Endothelial cell of umbilical vein (primary cell): ENCODE measurements around the gene SIX1. TPM values are rescaled to one million over a fixed set of nuclear protein-coding genes. Genes with fewer than 3 reads are reported as not detected.

Source experiments
- BruUV-seq: library from RNA; stranded (reverse); fragments of 400-500 nt; replicated peaks from 2 replicates; lab custom pipeline; 2021; lab: Mats Ljungman, UMichigan
- CTCF ChIA-PET: fragments of 300-600, 350-600 bp; sonication (Branson Sonifier 250); formaldehyde crosslinking; loops from one replicate; lab custom pipeline; 2021; ENCODE audit warnings: antibody characterized with exemption, inconsistent platforms; lab: Charles Lee
- POLR2A ChIA-PET: fragments of 300-600, 350-600 bp; sonication (Branson Sonifier 250); formaldehyde crosslinking; loops from one replicate; lab custom pipeline; 2021; ENCODE audit warnings: antibody characterized with exemption, inconsistent platforms; lab: Charles Lee
- DNase-seq: peaks from one replicate; pipeline ENCODE4 v3.0.0-alpha.2; 2011; ENCODE audit warnings: low read depth, low spot score
- FAIRE-seq: peaks from 2 replicates; lab custom pipeline; 2011; peaks lifted over from hg19 to GRCh38; lab: Jason Lieb, UNC
- H2AFZ ChIP-seq: 2 replicates; pipeline ENCODE4 v1.6.0; 2012; ENCODE audit warnings: low read depth, low read length, control low read depth, inconsistent platforms
- H3K27ac ChIP-seq: 2 replicates; pipeline ENCODE4 v1.5.1; 2011; ENCODE audit warnings: low read depth, mild to moderate bottlenecking, control low read depth, low read length, moderate library complexity; ENCODE audit not compliant: insufficient read depth
- H3K27me3 ChIP-seq, 2 experiments: 2 replicates each; pipeline versions ENCODE4 v1.6.0 to v1.6.1; 2011; ENCODE audit warnings: low read length in 2 of 2, mixed read lengths in 1 of 2; ENCODE audit not compliant: control insufficient read depth in 2 of 2, insufficient read depth in 2 of 2
- H3K36me3 ChIP-seq, 2 experiments: 2 replicates in 1 of 2; 3 replicates in 1 of 2; pipeline ENCODE4 v1.5.1; 2011; ENCODE audit warnings: low read length in 2 of 2, mild to moderate bottlenecking in 1 of 2, moderate library complexity in 1 of 2; ENCODE audit not compliant: control insufficient read depth in 2 of 2, insufficient read depth in 2 of 2; ENCODE audit errors: extremely low read depth in 1 of 2
- H3K4me1 ChIP-seq: 3 replicates; pipeline ENCODE4 v1.5.1; 2011; ENCODE audit warnings: mild to moderate bottlenecking, low read length; ENCODE audit not compliant: control insufficient read depth, insufficient read depth; ENCODE audit errors: extremely low read depth
- H3K4me2 ChIP-seq: 2 replicates; pipeline ENCODE4 v1.6.1; 2011; ENCODE audit warnings: low read length, control low read depth, mixed read lengths; ENCODE audit not compliant: insufficient read depth
- H3K4me3 ChIP-seq, 3 experiments: fragments of 200-600 bp in 1 of 3; sonication (generic), shearing (Covaris generic) in 1 of 3; replicated peaks in 1 of 3; 2 replicates each; pipeline ENCODE4 v1.5.1; 2011 to 2016; ENCODE audit warnings: control low read depth in 3 of 3, low read length in 3 of 3, mild to moderate bottlenecking in 2 of 3, inconsistent platforms in 1 of 3, low read depth in 1 of 3, moderate library complexity in 1 of 3; ENCODE audit not compliant: insufficient read depth in 1 of 3
- H3K79me2 ChIP-seq: 2 replicates; pipeline ENCODE4 v1.6.0; 2012; ENCODE audit warnings: low read length, inconsistent platforms; ENCODE audit not compliant: control insufficient read depth, insufficient read depth
- H3K9ac ChIP-seq: replicated peaks from 2 replicates; pipeline ENCODE3; 2011; ENCODE audit warnings: low read length, control low read depth; ENCODE audit not compliant: insufficient read depth; ENCODE audit errors: extremely low read depth
- H3K9me1 ChIP-seq: replicated peaks from 3 replicates; pipeline ENCODE4 v1.6.0; 2011; ENCODE audit warnings: mild to moderate bottlenecking, low read length; ENCODE audit not compliant: control insufficient read depth, insufficient read depth; ENCODE audit errors: extremely low read depth
- H3K9me3 ChIP-seq: replicated peaks from 2 replicates; pipeline ENCODE4 v1.5.1; 2012; ENCODE audit warnings: low read length, inconsistent platforms; ENCODE audit not compliant: control insufficient read depth, insufficient read depth
- H4K20me1 ChIP-seq: replicated peaks from 2 replicates; pipeline ENCODE3; 2011; ENCODE audit warnings: mild to moderate bottlenecking, low read length; ENCODE audit not compliant: control insufficient read depth, insufficient read depth; ENCODE audit errors: extremely low read depth
- EZH2 ChIP-seq: IDR thresholded peaks from 2 replicates; pipeline ENCODE4 v1.6.1; 2012; ENCODE audit warnings: borderline replicate concordance, low read depth, mild to moderate bottlenecking, moderate library complexity, low read length, inconsistent platforms; ENCODE audit not compliant: severe bottlenecking
- FOS ChIP-seq: IDR thresholded peaks from 2 replicates; pipeline ENCODE4 v1.6.1; 2011; ENCODE audit warnings: mild to moderate bottlenecking, low read length, moderate library complexity, borderline replicate concordance; ENCODE audit not compliant: insufficient read depth
- GATA2 ChIP-seq: IDR thresholded peaks from 2 replicates; pipeline ENCODE4 v1.7.0; 2011; ENCODE audit warnings: low read depth, mild to moderate bottlenecking, moderate library complexity, mixed read lengths, low read length; ENCODE audit not compliant: insufficient read length, insufficient read depth
- JUN ChIP-seq: IDR thresholded peaks from 2 replicates; pipeline ENCODE4 v1.6.1; 2011; ENCODE audit warnings: borderline replicate concordance, low read depth; ENCODE audit not compliant: insufficient read length, insufficient read depth
- MYC ChIP-seq: IDR thresholded peaks from one replicate; pipeline ENCODE4 v1.6.1; 2011; ENCODE audit warnings: mild to moderate bottlenecking, low read depth, low read length
- POLR2A ChIP-seq: IDR thresholded peaks from 2 replicates; pipeline ENCODE4 v1.6.1; 2012; ENCODE audit warnings: low read depth, mild to moderate bottlenecking, control low read depth, low read length
- POLR2AphosphoS5 ChIP-seq: IDR thresholded peaks from 2 replicates; pipeline ENCODE4 v1.6.1; 2012; ENCODE audit warnings: low read depth, mild to moderate bottlenecking, control low read depth, low read length, moderate library complexity; ENCODE audit not compliant: insufficient read depth
- dilution Hi-C: fragments of 300-500 bp; cut with MboI; formaldehyde crosslinking; loops from one replicate; pipeline ENCODE4 v1.15.0; 2019; ENCODE audit warnings: low sequenced_read_pairs; ENCODE audit not compliant: extremely low pct_ligation_motif_present
- intact Hi-C: fragments of 100-400 bp; cut with micrococcal nuclease; formaldehyde crosslinking; loops from one replicate; pipeline ENCODE4 v1.10.0; 2022
- polyA plus RNA-seq, 4 experiments: library from polyadenylated mRNA; depleted of rRNA in 3 of 4; stranded (reverse) in 3 of 4; unstranded in 1 of 4; fragments of >200 nt; gene quantifications; 2 replicates each; pipeline versions ENCODE4 v1.2.1 to v1.2.3, GENCODE V29; 2011 to 2012; ENCODE audit warnings: missing spikeins in 1 of 4
- total RNA-seq: library from RNA; stranded (reverse); gene quantifications from 2 replicates; pipeline ENCODE4 v1.2.3, GENCODE V29; 2021
- TF ChIP-seq, protein P1 (sequence below), 2 donors: IDR thresholded peaks; 1 replicate in 1 of 2; 2 replicates in 1 of 2; pipeline ENCODE4 v1.5.1; 2011; ENCODE audit warnings: low read length in 2 of 2, mild to moderate bottlenecking in 2 of 2, moderate library complexity in 2 of 2, control low read depth in 1 of 2, inconsistent platforms in 1 of 2, low read depth in 1 of 2; ENCODE audit not compliant: insufficient read depth in 1 of 2; ENCODE audit errors: extremely low read depth in 1 of 2
- TF ChIP-seq, protein P2 (sequence below): IDR thresholded peaks from 2 replicates; pipeline ENCODE4 v1.6.1; 2011; ENCODE audit not compliant: insufficient read depth, insufficient read length

The SIX1 gene
- total and polyA plus RNA-seq, 2 donors (not counting 3 experiments of a cell fraction or from before 2014, with no cell fraction given): 0.40 to 0.55 TPM

GRCh38 chr14:60632257-60632656 is 17.0 kb downstream of the SIX1 start:
- Histone ChIP-seq H3K36me3 (no peaks in the 10 kb centered on the region), H4K20me1 (no peaks in the 10 kb centered on the region), H3K79me2 (no peaks in the 10 kb centered on the region), H3K4me2 (no peak overlapping the region), H3K27ac (no peak overlapping the region), H3K9me3 (no peaks in the 10 kb centered on the region), H2AFZ (no peak overlapping the region), H3K4me1 (no peaks in the 10 kb centered on the region), H3K9ac (no peak overlapping the region), H3K4me3 (no peak overlapping the region), H3K9me1 (no peaks in the 10 kb centered on the region), H3K27me3 (peaks cover 9 to 16% of the 10 kb centered on the region in 2 experiments)
- TF ChIP-seq JUN: no peak
- intact Hi-C loops: no loop called here
- dilution Hi-C loops: loop anchor here (25.0 kb wide), 2 partner anchors 405 to 630 kb away; no protein-coding TSS in a partner anchor
- ChIA-PET POLR2A (no interaction called here), CTCF (interaction anchor here (0.9 to 1.8 kb wide), 4 partner anchors 9 to 654 kb away, joined by 3 to 5 read pairs (median 4); no protein-coding TSS in a partner anchor)
- FAIRE-seq: no peak
- DNase-seq: no peak
- BruUV-seq: no TSS peak

DNA sequence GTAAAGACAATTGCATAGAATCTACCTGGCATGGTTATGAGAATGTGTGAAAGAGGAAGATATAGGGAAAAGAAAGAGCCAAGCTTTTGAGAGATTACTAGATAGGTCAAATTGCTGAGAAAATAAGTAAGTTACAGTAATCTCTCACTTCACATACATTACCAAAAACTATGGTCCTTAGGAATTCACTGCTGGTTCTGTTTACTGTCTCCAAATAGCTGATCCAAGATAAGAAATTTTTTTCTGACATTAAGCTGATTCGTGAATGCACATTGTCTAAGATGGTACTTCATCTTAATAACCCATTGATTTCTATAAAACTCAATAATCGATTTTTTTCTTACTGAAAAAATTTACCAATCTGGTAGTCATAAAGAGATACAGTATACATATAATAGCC is 17.4 kb downstream of the SIX1 start:
- Histone ChIP-seq H3K4me3 (no peak overlapping the region), H3K9me1 (no peaks in the 10 kb centered on the region), H3K4me1 (no peaks in the 10 kb centered on the region), H3K27me3 (peaks cover 5 to 12% of the 10 kb centered on the region in 2 experiments), H3K4me2 (no peak overlapping the region), H3K79me2 (no peaks in the 10 kb centered on the region), H2AFZ (no peak overlapping the region), H4K20me1 (no peaks in the 10 kb centered on the region), H3K9me3 (no peaks in the 10 kb centered on the region), H3K27ac (no peak overlapping the region), H3K36me3 (no peaks in the 10 kb centered on the region), H3K9ac (no peak overlapping the region)
- POLR2A ChIA-PET: no interaction called here
- TF ChIP-seq POLR2A: no peak
- TF ChIP-seq FOS: no peak
- TF ChIP-seq MYC: no peak
- TF ChIP-seq, protein P1, sequence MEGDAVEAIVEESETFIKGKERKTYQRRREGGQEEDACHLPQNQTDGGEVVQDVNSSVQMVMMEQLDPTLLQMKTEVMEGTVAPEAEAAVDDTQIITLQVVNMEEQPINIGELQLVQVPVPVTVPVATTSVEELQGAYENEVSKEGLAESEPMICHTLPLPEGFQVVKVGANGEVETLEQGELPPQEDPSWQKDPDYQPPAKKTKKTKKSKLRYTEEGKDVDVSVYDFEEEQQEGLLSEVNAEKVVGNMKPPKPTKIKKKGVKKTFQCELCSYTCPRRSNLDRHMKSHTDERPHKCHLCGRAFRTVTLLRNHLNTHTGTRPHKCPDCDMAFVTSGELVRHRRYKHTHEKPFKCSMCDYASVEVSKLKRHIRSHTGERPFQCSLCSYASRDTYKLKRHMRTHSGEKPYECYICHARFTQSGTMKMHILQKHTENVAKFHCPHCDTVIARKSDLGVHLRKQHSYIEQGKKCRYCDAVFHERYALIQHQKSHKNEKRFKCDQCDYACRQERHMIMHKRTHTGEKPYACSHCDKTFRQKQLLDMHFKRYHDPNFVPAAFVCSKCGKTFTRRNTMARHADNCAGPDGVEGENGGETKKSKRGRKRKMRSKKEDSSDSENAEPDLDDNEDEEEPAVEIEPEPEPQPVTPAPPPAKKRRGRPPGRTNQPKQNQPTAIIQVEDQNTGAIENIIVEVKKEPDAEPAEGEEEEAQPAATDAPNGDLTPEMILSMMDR (IDR thresholded peaks at IDR 0.05; ENCODE audit: extremely low read depth in 1 of 2, insufficient read depth in 1 of 2, low read depth in 1 of 2, low read length in 2 of 2): no peak
- TF ChIP-seq, protein P2, sequence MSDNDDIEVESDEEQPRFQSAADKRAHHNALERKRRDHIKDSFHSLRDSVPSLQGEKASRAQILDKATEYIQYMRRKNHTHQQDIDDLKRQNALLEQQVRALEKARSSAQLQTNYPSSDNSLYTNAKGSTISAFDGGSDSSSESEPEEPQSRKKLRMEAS: no peak
- TF ChIP-seq JUN: no peak
- TF ChIP-seq GATA2: no peak
- TF ChIP-seq EZH2: no peak
- TF ChIP-seq POLR2AphosphoS5: no peak
- no peak for DNase-seq
- intact Hi-C loops (no loop called here), dilution Hi-C loops (loop anchor here (25.0 kb wide), 2 partner anchors 405 to 630 kb away; no protein-coding TSS in a partner anchor)
- BruUV-seq: no TSS peak
- CTCF ChIA-PET: interaction anchor here (0.9 to 1.8 kb wide), 4 partner anchors 9 to 654 kb away, joined by 3 to 5 read pairs (median 4); no protein-coding TSS in a partner anchor
- FAIRE-seq: no peak
